Measurements from ENCODE around the gene IFNLR1.

IFNLR1 gene

DNA sequence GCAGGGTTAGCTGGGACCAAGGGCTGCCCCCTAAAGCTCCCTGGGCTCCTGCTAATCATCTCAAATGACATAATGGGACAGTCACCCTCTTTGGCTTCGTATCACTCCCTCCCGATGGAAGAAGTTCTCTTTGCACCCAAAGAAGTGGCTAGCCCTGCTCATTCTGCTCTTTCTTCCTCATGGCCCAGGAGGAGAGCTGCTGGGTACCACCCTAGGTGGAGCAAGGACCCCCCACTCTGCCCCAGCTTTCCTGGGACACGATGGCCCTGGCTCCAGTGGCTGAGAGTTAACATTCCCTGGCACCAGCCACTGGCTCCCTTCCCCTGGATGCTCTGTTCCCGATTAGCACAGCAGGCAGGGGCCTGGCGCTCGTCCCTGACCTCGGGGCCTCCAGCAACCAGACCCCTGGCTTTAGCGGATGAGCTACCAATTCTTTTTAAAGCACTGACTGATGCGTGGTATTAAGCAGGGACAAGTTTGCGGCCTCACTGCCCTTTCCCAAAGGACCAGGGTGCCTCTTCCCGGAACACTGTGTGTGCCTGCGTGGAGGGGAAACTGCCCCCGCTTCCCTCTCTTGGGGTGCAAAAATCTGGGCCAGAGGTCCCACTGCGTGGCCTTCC is 76.3 kb downstream of the IFNLR1 start:
- H3K27me3 ChIP-seq (ENCODE audit: insufficient read depth, low read length) = no peaks in the 10 kb centered on the region; the same call in 1 of the 2 replicates
- no peaks in the 10 kb centered on the region for H3K36me3 ChIP-seq (ENCODE audit: insufficient read depth, low read length)
- no peak overlapping the region for H3K9ac ChIP-seq (ENCODE audit: low read depth, low read length)
- H3K27ac ChIP-seq (ENCODE audit: low read depth, low read length) = no peak overlapping the region
- WGBS = 89% methylated on average over 14 of the region's 14 CpGs
- peaks cover 10% of the 10 kb centered on the region for H3K4me1 ChIP-seq (ENCODE audit: insufficient read depth, low read length)
- H3K9me3 ChIP-seq (ENCODE audit: insufficient read depth, low read depth, low read length) = no peaks in the 10 kb centered on the region
- H3K4me3 ChIP-seq (ENCODE audit: low read length) = no peak overlapping the region

DNA sequence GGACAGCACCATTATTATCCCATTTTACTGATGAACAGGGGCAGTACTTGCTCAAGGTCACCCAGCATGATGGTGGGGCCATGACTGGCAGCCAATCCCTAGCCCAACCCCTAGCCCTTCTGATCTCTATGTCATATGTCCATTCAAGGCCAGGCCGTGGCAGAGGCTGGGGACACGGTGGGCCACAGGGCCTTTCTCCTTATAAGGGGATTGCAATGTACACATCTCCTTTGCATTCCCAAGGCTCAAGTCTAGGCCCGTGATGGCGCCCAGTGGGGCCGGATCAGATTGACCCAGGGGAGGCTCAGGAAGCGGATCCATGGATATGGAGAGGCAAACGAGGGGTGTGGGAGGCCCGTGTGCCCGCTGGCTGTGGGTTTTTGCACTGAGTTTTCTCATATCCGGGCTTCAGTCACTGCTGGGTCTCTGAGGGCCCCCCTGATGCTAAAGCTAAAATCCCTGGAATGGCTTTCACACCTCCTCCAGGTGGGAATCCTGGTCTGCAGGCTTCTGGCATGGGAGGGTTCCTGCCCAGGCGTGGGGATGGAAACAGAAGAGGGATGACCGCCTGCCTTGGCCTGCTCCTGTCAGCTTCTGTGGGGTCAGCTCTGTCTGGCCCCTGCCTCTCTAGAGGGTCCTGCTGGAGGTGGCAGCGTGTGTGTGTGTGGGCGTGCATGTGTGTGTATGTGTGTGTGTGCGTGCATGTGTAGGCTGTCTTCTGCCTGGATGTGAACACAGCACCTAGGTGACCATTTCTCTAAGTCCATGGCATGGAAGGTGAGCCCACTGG is 77.2 kb downstream of the IFNLR1 start:
- peaks cover 9% of the 10 kb centered on the region for H3K4me1 ChIP-seq (ENCODE audit: insufficient read depth, low read length)
- no peak overlapping the region for H3K27ac ChIP-seq (ENCODE audit: low read depth, low read length)
- H3K27me3 ChIP-seq (ENCODE audit: insufficient read depth, low read length) = no peaks in the 10 kb centered on the region; the same call in 1 of the 2 replicates
- no peaks in the 10 kb centered on the region for H3K36me3 ChIP-seq (ENCODE audit: insufficient read depth, low read length)
- no peaks in the 10 kb centered on the region for H3K9me3 ChIP-seq (ENCODE audit: insufficient read depth, low read depth, low read length)
- WGBS = 90% methylated on average over 15 of the region's 15 CpGs
- H3K9ac ChIP-seq (ENCODE audit: low read depth, low read length) = no peak overlapping the region
- no peak overlapping the region for H3K4me3 ChIP-seq (ENCODE audit: low read length)

DNA sequence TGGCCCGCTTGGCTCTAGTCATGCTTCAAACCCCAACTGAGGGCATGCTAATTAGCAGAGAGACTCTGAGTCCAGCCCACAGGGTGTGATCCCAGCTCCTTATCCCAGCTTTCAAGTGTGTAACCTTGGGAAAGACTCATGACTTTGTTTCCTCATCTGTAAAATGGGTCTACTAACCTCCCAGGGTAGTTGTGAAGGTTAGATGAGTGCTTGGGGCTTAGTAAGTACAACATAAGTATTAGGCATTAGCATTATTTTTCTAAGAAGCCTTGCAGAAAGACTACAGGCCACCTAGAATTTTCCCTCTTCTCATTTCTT is 78.0 kb downstream of the IFNLR1 start:
- no peak overlapping the region for H3K4me3 ChIP-seq (ENCODE audit: low read length)
- H3K27ac ChIP-seq (ENCODE audit: low read depth, low read length) = no peak overlapping the region

DNA sequence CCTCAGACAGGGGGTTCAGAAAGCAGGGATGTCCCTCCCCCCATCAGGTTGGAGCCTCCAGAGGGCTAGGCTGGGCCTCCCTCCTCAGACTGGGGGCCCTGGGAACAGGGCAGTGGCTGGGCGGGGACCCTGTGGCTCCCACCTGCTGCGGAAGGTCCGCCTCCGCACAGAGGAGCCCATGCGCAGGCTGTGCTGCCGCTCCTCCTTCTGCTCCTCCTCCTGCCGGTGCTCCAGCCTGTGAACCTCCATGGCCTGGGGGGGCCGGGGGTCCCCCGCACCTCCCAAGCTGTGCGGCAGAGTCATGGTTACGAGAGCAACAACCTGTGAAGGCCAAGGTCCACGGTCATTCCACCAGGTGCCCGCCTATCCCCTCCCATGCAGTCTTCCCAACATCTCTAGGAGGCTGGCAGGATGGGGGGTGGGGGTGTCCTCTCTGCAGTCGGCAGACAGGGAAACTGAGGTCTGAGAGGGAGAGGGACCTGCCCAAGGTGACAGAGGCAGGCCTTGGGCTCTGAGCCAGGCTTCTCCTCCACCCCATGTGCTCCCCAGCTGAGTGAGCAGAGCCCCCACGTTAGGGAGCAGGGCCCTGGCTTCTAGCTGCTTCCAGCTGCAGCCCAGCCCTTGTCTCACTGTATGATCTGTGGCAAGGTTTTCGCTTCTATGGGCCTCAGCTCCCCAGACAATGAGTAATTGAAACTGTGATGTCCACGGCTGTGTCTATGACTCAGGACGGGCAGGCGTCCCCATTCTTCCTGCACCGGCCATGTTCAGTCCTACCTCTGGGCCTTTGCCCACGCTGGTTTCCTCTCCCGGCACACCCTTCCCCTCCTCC is 78.5 kb downstream of the IFNLR1 start:
- Histone ChIP-seq H3K36me3 (ENCODE audit: insufficient read depth, low read length) (no peaks in the 10 kb centered on the region), H3K27me3 (ENCODE audit: insufficient read depth, low read length) (no peaks in the 10 kb centered on the region; the same call in 1 of the 2 replicates), H3K4me1 (ENCODE audit: insufficient read depth, low read length) (peaks cover 6% of the 10 kb centered on the region; the same call in 1 of the 2 replicates), H3K9me3 (ENCODE audit: insufficient read depth, low read depth, low read length) (no peaks in the 10 kb centered on the region), H3K9ac (ENCODE audit: low read depth, low read length) (no peak overlapping the region), H3K27ac (ENCODE audit: low read depth, low read length) (no peak overlapping the region), H3K4me3 (ENCODE audit: low read length) (no peak overlapping the region)
- WGBS = 85% methylated on average over 22 of the region's 22 CpGs

More for the DNA sequence above, 78.0 kb downstream of the IFNLR1 start:
- H3K9me3 ChIP-seq (ENCODE audit: insufficient read depth, low read depth, low read length) = no peaks in the 10 kb centered on the region
- WGBS = 94% methylated on average over 1 of the region's 1 CpG
- H3K4me1 ChIP-seq (ENCODE audit: insufficient read depth, low read length) = peaks cover 6% of the 10 kb centered on the region; the same call in 1 of the 2 replicates
- no peaks in the 10 kb centered on the region; the same call in 1 of the 2 replicates for H3K27me3 ChIP-seq (ENCODE audit: insufficient read depth, low read length)
- H3K36me3 ChIP-seq (ENCODE audit: insufficient read depth, low read length) = no peaks in the 10 kb centered on the region
- no peak overlapping the region for H3K9ac ChIP-seq (ENCODE audit: low read depth, low read length)

DNA sequence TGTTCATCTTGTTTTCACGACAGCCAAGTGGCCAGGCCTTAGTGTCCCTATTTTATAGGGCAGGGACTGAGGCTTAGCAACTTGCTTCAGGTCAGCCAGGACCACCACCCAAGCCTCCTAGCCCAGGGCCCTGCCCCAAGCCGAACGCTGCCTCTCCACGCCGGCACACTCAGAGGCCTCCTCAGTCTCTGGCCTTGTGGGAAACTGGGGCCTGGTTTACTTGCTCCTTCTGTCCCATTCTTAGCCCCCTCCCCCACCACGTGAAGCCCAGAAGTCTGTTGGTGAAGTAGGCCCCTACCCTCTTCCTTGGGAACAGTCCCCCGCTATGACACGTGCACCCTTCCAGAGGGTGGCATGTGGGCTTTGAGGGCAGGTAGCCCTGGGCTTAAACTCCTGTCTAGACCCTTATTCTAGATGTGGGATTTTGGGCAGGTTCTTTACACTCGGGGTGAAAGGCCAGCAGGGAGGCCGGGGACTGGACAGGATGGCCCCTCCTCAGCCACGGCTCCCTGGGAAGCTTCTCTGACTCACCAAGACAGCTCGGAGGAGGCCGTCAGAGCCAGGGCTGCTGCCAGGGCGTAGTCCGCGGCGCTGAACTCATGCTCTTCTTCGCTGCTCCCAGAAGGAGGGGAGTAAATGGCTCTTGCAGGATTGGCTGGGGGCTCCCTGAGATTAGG is 79.5 kb downstream of the IFNLR1 start:
- H3K9me3 ChIP-seq (ENCODE audit: insufficient read depth, low read depth, low read length) = no peaks in the 10 kb centered on the region
- H3K27ac ChIP-seq (ENCODE audit: low read depth, low read length) = no peak overlapping the region
- H3K36me3 ChIP-seq (ENCODE audit: insufficient read depth, low read length) = no peaks in the 10 kb centered on the region
- H3K27me3 ChIP-seq (ENCODE audit: insufficient read depth, low read length) = no peaks in the 10 kb centered on the region; the same call in 1 of the 2 replicates
- 70% methylated on average over 18 of the region's 18 CpGs for WGBS
- no peak overlapping the region for H3K9ac ChIP-seq (ENCODE audit: low read depth, low read length)
- peaks cover 6% of the 10 kb centered on the region; the same call in 1 of the 2 replicates for H3K4me1 ChIP-seq (ENCODE audit: insufficient read depth, low read length)
- no peak overlapping the region for H3K4me3 ChIP-seq (ENCODE audit: low read length)

DNA sequence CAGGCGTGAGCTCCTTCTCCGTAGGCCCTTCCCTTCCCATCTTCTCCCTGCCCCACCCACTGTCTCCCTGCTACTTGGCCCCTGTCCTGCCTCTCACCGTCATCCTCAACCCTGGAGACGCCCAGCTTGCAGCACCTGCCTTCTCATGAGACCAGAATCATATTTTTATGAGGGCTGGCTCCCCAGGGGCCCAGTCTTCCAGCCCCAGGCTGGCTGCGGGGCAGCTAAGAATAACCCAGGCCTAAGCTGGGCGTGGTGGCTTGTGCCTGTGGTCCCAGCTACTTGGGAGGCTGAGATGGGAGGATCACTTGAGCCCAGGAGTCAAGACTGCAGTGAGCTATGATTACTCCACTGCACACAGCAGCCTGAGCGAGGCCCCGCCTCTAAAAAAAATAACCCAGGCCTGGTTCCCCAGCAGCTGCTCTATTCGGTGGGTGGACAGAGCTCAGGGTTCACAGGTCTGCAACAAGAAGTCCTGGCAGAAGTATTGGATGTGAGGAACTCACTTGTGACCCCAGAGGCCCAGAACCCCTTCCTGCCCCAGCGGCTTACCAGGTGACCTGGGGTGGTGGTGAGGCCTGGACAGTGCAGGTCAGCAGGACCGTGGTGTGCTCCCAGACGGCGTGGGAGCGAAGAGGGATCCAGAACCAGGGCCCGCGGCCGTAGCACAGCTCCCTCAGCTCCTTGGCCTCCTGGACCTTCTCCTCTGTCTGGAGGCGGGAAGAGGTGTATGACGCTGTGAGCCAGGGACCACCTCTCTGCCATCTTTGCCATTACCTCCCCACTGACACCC is 81.5 kb downstream of the IFNLR1 start:
- Histone ChIP-seq H3K9me3 (ENCODE audit: insufficient read depth, low read depth, low read length) (no peaks in the 10 kb centered on the region), H3K4me1 (ENCODE audit: insufficient read depth, low read length) (peaks cover 6% of the 10 kb centered on the region; the same call in 1 of the 2 replicates), H3K27ac (ENCODE audit: low read depth, low read length) (no peak overlapping the region), H3K9ac (ENCODE audit: low read depth, low read length) (no peak overlapping the region), H3K27me3 (ENCODE audit: insufficient read depth, low read length) (no peaks in the 10 kb centered on the region), H3K4me3 (ENCODE audit: low read length) (no peak overlapping the region), H3K36me3 (ENCODE audit: insufficient read depth, low read length) (no peaks in the 10 kb centered on the region)
- WGBS = 89% methylated on average over 19 of the region's 19 CpGs

DNA sequence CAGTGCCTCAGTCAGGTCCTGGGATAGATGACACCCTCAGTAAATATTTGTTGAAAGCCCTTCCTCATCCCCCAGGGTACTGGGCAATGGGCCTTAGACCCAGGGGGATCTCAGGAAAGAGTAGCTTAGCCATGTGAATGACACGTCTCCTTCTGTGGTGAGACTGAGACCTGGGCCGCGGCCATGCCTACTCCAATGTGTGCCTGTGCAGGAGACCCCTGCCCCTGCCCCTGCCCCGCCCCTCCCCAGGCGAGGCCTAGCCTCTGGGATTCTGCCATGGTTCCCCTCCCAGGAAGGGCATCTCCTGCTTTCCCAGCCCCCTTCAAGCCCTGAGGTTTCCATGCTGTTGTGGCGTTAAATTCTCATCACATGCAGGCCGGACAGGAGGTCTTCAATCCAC is 82.2 kb downstream of the IFNLR1 start:
- Histone ChIP-seq H3K4me1 (ENCODE audit: insufficient read depth, low read length) (peaks cover 6% of the 10 kb centered on the region; the same call in 1 of the 2 replicates), H3K27me3 (ENCODE audit: insufficient read depth, low read length) (no peaks in the 10 kb centered on the region), H3K36me3 (ENCODE audit: insufficient read depth, low read length) (no peaks in the 10 kb centered on the region), H3K9ac (ENCODE audit: low read depth, low read length) (no peak overlapping the region), H3K9me3 (ENCODE audit: insufficient read depth, low read depth, low read length) (no peaks in the 10 kb centered on the region), H3K27ac (ENCODE audit: low read depth, low read length) (no peak overlapping the region), H3K4me3 (ENCODE audit: low read length) (no peak overlapping the region)
- WGBS = 92% methylated on average over 7 of the region's 7 CpGs
